HTR-8/SVneo (cell line): Measurements from ENCODE around the gene TMEM235.

Experiments
- DNase-seq: peaks from one replicate; pipeline ENCODE4 v3.0.0; 2011; ENCODE audit warnings: low spot score, mixed read lengths; ENCODE audit not compliant: insufficient read length
- FAIRE-seq: peaks from 2 replicates; lab custom pipeline; 2011; peaks lifted over from hg19 to GRCh38; lab: Jason Lieb, UNC

Gene TMEM235

DNA sequence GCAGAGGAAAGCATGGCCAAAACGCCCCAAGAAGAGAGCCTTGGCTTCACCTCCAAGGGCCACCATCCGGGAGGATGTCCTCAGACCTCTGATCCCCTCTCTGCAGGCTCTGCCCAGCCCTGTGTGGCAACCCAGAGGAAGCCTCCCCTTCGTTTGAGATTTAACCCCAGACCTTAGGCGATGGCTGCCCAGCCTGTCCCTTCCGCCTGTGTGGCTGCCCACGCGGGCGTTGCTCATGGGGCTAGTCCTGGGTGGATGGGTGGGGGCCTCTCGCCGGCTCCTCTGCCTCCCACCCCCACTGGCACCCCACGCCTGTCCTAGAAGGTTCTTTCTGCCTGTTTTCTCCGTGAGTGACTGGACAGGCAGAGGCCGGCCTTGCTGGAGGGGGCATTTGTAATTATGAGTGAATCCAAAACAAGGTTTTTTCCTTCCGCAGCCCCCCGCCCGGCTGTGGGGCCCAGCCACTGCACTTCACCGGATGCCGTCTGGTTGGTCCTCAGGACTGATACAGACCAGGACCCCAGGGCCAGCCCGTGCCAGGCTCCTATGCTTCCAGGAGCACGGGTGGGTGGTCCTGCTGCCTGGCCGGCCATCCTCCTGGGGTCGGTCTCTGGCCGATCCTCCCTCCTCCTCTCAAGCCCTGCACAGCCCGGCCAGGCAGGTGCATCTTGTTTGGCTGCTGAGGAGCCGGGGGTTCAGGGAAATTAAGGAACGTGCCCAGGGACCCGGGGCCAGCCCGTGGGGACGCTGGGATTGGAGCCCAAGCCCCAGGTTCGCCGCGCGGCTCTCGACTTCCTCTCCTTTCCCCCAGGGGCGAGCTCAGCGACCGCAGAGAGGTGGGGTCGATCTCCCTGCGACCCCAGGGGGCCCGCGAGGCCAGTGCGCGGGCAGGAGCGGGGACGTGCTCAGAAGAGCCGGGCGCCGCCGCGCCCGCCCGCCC, at the start of gene TMEM235:
TSS of gene TMEM235 (plus strand) at position 636 of the 940 bp plus-strand sequence. CDS start 393 bp downstream, outside the sequence.
- DNase-seq (no peak), FAIRE-seq (no peak)

GRCh38 chr17:78182504-78182903, 48.9 kb upstream of the TMEM235 start:
- no peak for DNase-seq
- FAIRE-seq, result no peak

DNA sequence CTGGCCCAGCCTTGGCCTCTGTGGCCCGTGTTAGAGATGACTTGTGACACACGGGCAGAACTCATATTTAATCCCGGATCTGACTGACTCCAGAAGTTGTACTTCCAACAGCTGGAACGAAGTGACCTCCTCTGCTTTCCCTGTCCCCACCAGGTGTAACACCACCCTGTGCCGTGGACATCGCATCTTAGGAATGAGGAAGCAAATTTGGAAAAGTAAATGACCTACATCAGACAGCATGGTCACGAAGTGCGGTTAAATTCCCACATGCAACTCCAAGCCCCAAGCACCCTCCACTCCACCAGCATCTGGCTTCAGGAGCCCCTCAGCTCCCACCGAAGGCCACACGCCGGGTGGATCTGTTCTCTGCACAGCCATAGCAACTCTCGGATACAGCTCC, 47.5 kb upstream of the TMEM235 start:
- no peak for FAIRE-seq

DNA sequence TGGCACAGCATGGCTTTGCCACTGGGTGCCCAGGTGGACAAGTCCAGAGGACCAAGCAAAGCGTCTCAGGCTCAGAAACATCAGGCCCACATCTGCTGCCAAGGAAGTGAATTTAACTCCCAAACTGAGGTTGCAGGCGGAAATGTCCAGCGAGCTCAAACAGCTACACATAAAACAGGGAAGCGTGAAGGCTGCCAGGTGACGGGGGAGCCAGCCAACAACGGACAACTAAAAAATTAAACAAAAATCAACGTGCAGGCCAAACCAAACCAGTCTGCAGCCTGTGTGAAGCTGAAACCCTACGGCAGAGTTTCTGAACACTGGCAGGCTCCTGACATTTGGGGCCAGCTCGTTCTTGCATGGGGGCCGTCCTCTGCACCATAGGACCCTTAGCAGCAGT, 47.1 kb upstream of the TMEM235 start:
- DNase-seq, result no peak
- FAIRE-seq, result no peak

More for the DNA sequence above, 47.5 kb upstream of the TMEM235 start:
- DNase-seq, result no peak

GRCh38 chr17:78184868-78185267, 46.6 kb upstream of the TMEM235 start:
- DNase-seq, result no peak
- FAIRE-seq, result no peak

DNA sequence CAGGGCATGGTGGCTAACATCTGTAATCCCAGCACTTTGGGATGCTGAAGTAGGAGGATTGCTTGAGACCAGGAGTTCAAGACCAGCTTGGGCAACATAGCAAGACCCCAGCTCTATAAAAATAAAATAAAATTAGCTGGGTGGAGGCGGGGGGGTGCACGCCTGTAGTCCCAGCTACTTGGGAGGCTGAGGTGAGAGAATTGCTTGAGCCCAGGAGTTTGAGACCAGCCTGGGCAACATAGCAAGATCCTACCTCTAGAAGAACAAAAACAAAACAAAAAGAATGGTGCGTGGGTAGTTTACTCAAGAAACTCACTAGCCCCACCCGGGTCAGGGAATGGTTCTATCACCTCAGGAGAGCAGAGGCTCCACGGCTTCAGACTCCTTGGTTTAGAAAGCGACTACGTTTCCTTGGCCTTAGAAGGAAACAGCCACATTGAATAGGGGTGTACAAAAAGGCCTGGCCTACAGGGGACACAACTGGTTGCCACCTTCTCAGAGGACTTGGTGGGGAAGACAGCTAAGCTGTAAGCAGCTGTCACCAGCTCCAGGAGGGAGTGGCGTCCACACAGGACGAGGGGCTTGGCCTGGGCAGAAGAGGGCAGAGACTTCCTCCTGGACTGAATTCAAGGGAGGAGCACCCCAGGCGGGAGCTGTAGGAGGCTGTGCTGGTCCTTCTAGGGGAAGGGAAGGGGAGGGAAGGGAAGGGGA, 45.3 kb upstream of the TMEM235 start:
- DNase-seq (peak; percentile 75), FAIRE-seq (peak; percentile 26)

- DNase-seq (peak; percentile 99), FAIRE-seq (peak; percentile 97)
These were observed 44.5 kb upstream of the TMEM235 start, which contains the start of the genes AFMID and TK1 for GRCh38 chr17:78186692-78187595. Gene AFMID, plus strand, starts transcription at chr17:78187362. Its CDS starts 9 bp downstream, at chr17:78187371. Gene TK1, minus strand, starts transcription at chr17:78187052. Its CDS starts 58 bp downstream, at chr17:78186994.

- FAIRE-seq (no peak), DNase-seq (no peak)
These were observed 34.7 kb upstream of the TMEM235 start for GRCh38 chr17:78196716-78197115.

- DNase-seq, result no peak
- FAIRE-seq, result no peak
These were observed 34.1 kb upstream of the TMEM235 start for GRCh38 chr17:78197147-78197832.

- no peak for DNase-seq
- no peak for FAIRE-seq
These were observed 31.0 kb upstream of the TMEM235 start for GRCh38 chr17:78200451-78200850.

GRCh38 chr17:78202666-78203065, 28.8 kb upstream of the TMEM235 start:
- FAIRE-seq, result no peak

DNA sequence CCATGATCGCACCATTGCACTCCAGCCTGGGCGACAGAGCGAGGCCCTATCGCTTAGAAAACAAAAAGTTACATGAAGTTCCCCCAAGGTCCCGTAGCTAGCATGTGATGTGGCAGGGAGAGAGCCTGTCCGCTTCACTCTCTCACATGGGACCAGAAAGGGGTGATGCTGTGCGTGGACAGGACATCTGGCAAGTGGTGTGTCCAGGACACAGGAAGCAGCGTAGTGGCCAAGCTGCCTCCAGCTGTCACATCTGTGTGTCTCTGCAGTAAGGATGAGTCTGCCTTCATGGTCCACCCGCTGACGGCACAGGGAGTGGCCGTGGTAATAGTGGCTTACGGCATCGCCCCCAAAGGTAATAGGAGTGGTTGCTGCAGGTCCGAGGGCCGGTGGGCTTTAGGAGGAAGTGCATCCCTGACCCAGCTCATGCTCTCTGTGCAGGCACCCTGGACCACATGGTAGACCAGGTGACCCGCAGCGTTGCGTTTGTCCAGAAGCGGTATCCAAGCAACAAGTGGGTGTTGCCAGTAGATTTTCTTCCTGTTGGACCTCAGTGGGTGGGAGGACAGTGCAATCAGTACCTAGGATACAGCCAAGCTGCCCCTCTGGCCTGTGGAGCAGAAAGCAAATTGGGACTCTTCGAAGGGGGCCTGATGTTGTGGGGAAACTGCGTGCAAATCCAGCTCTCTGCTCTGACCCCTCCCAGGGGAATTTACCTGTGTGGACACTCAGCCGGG, 26.9 kb upstream of the TMEM235 start:
- no peak for DNase-seq
- FAIRE-seq, result peak; percentile 74

More at GRCh38 chr17:78202666-78203065, 28.8 kb upstream of the TMEM235 start:
- DNase-seq, result no peak

DNA sequence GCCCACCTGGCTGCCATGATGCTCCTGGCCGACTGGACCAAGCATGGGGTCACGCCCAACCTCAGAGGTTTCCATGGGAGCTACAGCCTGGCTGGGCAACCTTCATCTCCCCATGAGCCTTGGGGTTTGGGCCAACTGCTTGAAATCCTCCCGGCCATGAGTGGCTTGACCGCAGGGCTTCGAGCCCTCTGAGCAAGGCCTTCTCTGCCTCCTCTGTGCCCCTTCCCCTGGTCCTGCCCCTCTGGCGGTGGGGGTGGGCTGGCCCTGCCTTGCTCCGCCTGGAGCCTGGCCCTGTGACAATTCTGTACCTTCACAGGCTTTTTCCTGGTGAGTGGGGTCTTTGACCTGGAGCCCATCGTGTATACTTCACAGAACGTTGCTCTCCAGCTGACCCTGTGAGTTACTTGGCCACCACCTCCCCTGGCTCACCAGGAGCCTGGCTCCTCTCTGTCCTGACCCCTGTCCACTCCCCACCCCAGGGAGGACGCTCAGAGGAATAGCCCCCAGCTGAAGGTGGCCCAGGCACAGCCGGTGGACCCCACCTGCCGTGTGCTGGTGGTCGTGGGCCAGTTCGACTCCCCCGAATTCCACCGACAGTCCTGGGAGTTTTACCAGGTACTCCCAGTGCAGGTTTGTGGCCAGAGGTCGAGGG, 26.2 kb upstream of the TMEM235 start:
- FAIRE-seq (no peak), DNase-seq (no peak)

GRCh38 chr17:78206298-78206697, 25.1 kb upstream of the TMEM235 start:
- no peak for DNase-seq

DNA sequence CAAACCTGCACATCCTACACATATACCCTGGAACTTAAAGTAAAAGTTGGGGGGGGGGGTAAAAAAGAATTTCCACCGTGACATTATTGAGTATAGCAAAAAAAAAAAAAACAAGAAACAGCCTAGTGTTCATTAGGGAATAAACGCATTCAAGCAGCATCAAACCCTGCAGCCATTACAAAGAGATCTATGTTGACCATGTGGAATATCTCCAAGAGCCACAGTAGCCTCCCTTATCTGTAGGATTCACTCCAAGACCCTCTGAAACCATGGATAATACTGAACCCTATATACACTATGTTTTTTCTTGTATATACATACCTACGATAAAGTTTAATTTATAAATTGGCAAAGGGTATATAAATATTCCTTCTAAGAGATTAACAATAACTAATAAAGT, 22.9 kb upstream of the TMEM235 start:
- no peak for FAIRE-seq
- DNase-seq, result no peak

More at GRCh38 chr17:78206298-78206697, 25.1 kb upstream of the TMEM235 start:
- no peak for FAIRE-seq

DNA sequence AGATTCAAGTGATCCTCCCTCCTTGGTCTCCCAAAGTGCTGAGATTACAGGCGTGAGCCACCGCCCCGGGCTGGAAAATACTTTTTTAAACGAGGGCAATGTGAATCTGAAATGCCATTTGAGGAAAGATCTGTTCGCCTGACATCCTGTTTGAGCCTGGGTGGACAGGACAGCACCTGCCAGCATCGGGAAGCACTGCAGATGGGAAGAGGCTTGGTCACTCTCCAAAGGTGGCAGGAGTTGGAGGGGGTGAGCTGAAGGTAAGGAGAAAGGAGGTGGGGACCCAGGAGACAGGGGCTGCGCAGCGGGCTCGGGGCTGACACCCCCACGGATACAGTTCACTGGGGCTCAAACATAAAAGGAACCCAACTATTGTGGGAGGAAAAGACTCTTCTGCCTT, 21.3 kb upstream of the TMEM235 start:
- no peak for DNase-seq
- FAIRE-seq, result no peak

DNA sequence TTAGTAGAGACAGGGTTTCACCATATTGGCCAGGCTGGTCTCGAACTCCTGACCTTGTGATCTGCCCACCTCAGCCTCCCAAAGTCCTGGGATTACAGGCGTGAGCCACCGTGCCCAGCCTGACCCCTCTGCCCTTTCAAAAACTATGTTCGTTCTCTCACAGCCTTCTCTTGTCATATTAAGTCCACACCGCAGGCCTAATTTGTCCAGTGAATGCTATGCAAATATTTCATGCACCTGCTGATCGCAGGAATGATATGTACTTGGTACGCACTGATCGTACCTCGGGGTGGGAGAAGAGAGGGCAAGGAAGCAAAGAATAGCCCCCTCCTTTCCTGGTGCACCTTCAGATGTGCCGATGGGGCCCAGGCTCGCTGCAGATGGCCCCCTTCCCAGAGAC, 20.4 kb upstream of the TMEM235 start:
- FAIRE-seq (no peak), DNase-seq (no peak)

GRCh38 chr17:78214016-78214705, 17.3 kb upstream of the TMEM235 start, which contains the start of gene BIRC5:
Gene BIRC5, plus strand, starts transcription at chr17:78214253. Its CDS starts 64 bp downstream, at chr17:78214317.
- DNase-seq, result peak; percentile 93
- peak; percentile 60 for FAIRE-seq
